Kidney (tissue), 14 donors: ENCODE results near the gene TMEM179. TPM values are rescaled to one million over a fixed set of nuclear protein-coding genes. Genes with fewer than 3 reads are reported as not detected.

ENCODE experiments used
- DNase-seq, 5 donors: peaks; one replicate each; pipeline ENCODE4 v3.0.0-alpha.2; 2013 to 2020
- FAIRE-seq: peaks from 2 replicates; lab custom pipeline; 2012; peaks lifted over from hg19 to GRCh38; lab: Jason Lieb, UNC
- H3K27ac ChIP-seq, 2 donors: one replicate each; pipeline ENCODE4 v1.7.0; 2013; ENCODE audit warnings: low read depth in 2 of 2, low read length in 2 of 2, inconsistent platforms in 1 of 2
- H3K27me3 ChIP-seq: one replicate; pipeline ENCODE4 v1.7.1; 2013; ENCODE audit warnings: low read length, inconsistent platforms; ENCODE audit not compliant: control insufficient read depth, insufficient read depth
- H3K36me3 ChIP-seq, 3 donors: one replicate each; pipeline versions ENCODE4 v1.7.0 to v1.7.1; 2013; ENCODE audit warnings: low read length in 3 of 3, control low read depth in 1 of 3, inconsistent platforms in 1 of 3; ENCODE audit not compliant: insufficient read depth in 3 of 3, control insufficient read depth in 2 of 3
- H3K4me1 ChIP-seq, 3 donors: one replicate each; pipeline versions ENCODE4 v1.7.0 to v1.7.1; 2013; ENCODE audit warnings: low read length in 3 of 3, inconsistent platforms in 1 of 3, low read depth in 1 of 3; ENCODE audit not compliant: control insufficient read depth in 2 of 3, insufficient read depth in 2 of 3
- H3K4me3 ChIP-seq, 3 donors: one replicate each; pipeline versions ENCODE4 v1.7.0 to v1.8.1; 2013; ENCODE audit warnings: low read length in 3 of 3, control low read depth in 1 of 3, inconsistent platforms in 1 of 3
- H3K9ac ChIP-seq, 3 donors: one replicate each; pipeline versions ENCODE4 v1.7.0 to v1.7.1; 2013; ENCODE audit warnings: low read length in 3 of 3, control low read depth in 1 of 3, inconsistent platforms in 1 of 3
- H3K9me3 ChIP-seq, 3 donors: one replicate each; pipeline versions ENCODE4 v1.7.0 to v1.7.1; 2013; ENCODE audit warnings: low read length in 3 of 3, control low read depth in 1 of 3, inconsistent platforms in 1 of 3; ENCODE audit not compliant: control insufficient read depth in 2 of 3, insufficient read depth in 1 of 3
- CTCF ChIP-seq: IDR thresholded peaks from 3 replicates; pipeline ENCODE4 v1.5.1; 2012; ENCODE audit warnings: mild to moderate bottlenecking, moderate library complexity, borderline replicate concordance; ENCODE audit not compliant: insufficient read depth; ENCODE audit errors: extremely low read depth
- intact Hi-C: fragments of 100-400 bp; cut with DNase I; formaldehyde crosslinking; loops from one replicate; pipeline ENCODE4 v1.11.1; 2022
- polyA plus RNA-seq: library from polyadenylated mRNA; stranded (reverse); fragments of 350-450 nt; fragmentation: Illumina TruSeq; extraction: RNeasy Lipid Tissue Mini Kit (QIAGEN cat#74804); gene quantifications from one replicate; pipeline ENCODE4 v1.2.3, GENCODE V29; 2014; ENCODE audit warnings: low read depth, low replicate concordance; ENCODE audit not compliant: insufficient read depth
- total RNA-seq: library from RNA; stranded (reverse); fragmentation: NEBNext Ultra II Directional; extraction: Animal tissue kit (Norgen Biotek cat#: 25700); gene quantifications from one replicate; pipeline ENCODE4 v1.2.1, GENCODE V29; 2021
- donor health status: control.
- donor health status: control.
- donor health status: control.
- donor health status: control.
- donor health status: control.
- donor health status: DM: yes; HTN: yes; CAD: no.
- donor health status: Normal renal cell carcinoma (clear cell type).

TMEM179 gene
- total and polyA plus RNA-seq, 2 donors from 2014 or later: 0.50 to 0.67 TPM

GRCh38 chr14:104548802-104549535 lies 55.6 kb downstream of the TMEM179 start:
- H3K4me1 ChIP-seq: no peaks in the 10 kb centered on the region
- no peak overlapping the region for H3K27ac ChIP-seq
- no peak overlapping the region for H3K9ac ChIP-seq
- FAIRE-seq (no peak), DNase-seq (peak in 1 of 5 donors; percentile 49)
- no peaks in the 10 kb centered on the region for H3K36me3 ChIP-seq
- peaks cover 0 to 4% (median 0%) of the 10 kb centered on the region in 3 donors for H3K9me3 ChIP-seq
- peaks cover 6% of the 10 kb centered on the region for H3K27me3 ChIP-seq
- intact Hi-C loops: no loop called here
- no peak for TF ChIP-seq CTCF
- no peak overlapping the region for H3K4me3 ChIP-seq

DNA sequence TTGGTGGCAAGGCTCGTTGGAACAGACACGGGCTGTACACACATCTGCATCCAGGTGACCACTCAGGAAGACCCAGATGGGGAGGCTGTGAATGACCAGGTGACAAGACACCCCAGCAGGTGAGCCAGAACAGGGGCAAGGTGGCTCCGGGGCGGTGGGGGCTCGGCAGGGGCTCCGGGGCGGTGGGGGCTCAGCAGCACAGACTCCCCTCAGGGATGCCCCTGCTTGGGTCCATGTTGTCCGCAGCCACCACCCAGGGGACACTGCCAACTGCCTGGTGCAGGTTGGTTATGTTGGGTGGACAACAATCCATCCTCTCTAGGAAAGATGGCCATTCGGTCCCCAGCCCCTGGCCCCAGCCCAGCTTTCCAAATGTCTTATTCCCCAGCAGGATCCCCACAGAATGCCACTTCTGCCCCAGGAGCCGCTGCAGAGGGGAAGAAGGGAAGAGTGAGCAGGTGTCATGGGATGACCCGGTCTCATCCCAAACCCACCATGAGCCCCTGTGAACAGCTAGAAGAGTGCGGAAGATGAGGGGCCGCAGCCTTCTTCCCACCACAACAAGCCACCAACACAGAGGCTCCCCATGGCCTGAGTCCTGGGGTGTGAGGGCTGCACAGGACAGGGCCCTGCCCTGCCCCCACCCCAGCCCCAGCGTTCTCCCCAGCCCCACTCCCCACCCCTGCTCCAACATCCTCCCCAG lies 56.4 kb downstream of the TMEM179 start:
- Histone ChIP-seq H3K9me3 (peaks cover 0 to 4% (median 0%) of the 10 kb centered on the region in 3 donors), H3K27ac (no peak overlapping the region), H3K4me3 (no peak overlapping the region), H3K4me1 (no peaks in the 10 kb centered on the region), H3K27me3 (peaks cover 6% of the 10 kb centered on the region), H3K36me3 (no peaks in the 10 kb centered on the region), H3K9ac (no peak overlapping the region)
- TF ChIP-seq CTCF: no peak
- intact Hi-C loops: no loop called here
- DNase-seq (peak in 1 of 5 donors; percentile 54), FAIRE-seq (no peak)

DNA sequence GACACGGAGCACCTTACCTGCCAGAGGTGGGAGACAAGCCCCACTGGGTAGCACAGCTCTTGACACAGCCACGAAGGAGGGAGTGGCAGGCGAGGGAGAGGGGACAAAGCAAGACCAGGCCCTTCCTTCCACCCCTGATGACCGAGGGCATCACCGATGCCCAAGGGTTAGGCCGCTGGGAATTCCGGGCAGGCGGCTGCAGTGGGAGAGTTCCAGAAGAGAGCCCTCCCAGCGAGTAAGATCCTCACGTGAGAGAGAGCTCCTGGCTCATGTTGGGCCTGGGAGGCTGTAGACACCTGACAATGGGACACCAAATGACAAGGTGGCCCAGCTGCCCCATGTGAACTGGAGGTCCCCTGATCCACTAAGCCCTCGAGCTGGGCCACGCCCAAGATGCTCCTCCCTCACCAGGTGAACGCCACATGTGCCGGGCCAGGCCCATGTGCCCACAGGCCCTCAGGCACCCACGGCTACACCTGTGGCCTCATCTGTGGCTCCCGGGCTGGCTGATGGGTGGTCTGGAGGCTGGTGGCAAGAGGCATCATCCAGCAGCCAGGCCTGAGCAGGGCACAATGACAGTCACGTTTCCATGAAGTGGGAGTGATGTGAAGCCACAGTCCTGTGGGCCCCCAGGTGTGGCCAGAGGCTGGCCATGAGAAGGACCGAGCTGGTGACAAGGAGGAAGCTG lies 57.1 kb downstream of the TMEM179 start:
- DNase-seq (peak in 2 of 5 donors; percentile 15 to 69), FAIRE-seq (no peak)
- Histone ChIP-seq H3K27me3 (peaks cover 6% of the 10 kb centered on the region), H3K27ac (no peak overlapping the region), H3K4me1 (no peaks in the 10 kb centered on the region), H3K9ac (no peak overlapping the region), H3K9me3 (peaks cover 0 to 4% (median 0%) of the 10 kb centered on the region in 3 donors), H3K4me3 (no peak overlapping the region), H3K36me3 (no peaks in the 10 kb centered on the region)
- TF ChIP-seq CTCF: no peak
- intact Hi-C loops: no loop called here
